GM12891 (cell line): Measurements from ENCODE around the gene WASL.

Experiments
- POLR2A ChIP-seq: IDR thresholded peaks from 2 replicates; pipeline ENCODE4 v1.6.1; 2011; ENCODE audit warnings: low read depth, low read length, control low read depth
- POLR2AphosphoS5 ChIP-seq: IDR thresholded peaks from 2 replicates; pipeline ENCODE4 v1.6.1; 2011; ENCODE audit warnings: low read depth, low read length, control low read depth

DNA sequence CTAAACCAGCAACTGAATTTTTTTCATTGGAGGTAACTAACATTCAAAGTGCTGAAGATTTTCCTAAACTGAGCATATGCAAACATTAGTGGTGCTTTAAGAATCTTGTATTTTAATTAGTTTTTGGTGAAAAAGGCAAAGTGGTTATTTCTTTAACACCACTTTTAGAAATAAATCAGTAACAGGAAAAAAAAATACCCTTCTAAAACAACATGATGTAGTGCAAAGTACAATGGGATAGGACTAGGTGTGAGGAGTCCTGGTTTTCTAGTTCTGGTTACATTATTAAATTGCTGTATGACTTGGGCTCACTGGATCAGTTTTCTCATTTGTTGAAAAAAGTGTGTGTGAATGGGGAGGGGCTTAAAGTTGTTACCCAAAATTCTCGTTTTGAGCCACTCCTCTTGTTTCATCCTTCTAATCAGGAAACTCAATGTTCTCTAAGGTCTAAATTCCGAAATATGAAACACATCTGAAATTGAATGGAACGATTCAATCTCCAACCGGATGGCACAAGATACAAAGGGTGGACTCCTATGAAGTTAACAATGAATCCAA is 1.8 kb downstream of the WASL start:
- TF ChIP-seq POLR2A (no peak), POLR2AphosphoS5 (no peak)
